ENCODE measurements around the gene FLVCR1. TPM values are rescaled to one million over a fixed set of nuclear protein-coding genes. Genes with fewer than 3 reads are reported as not detected.

Gene FLVCR1
- total and polyA plus RNA-seq, 2 donors (not counting 3 experiments of a cell fraction or from before 2014, with no cell fraction given): 3.2 to 11.9 TPM

DNA sequence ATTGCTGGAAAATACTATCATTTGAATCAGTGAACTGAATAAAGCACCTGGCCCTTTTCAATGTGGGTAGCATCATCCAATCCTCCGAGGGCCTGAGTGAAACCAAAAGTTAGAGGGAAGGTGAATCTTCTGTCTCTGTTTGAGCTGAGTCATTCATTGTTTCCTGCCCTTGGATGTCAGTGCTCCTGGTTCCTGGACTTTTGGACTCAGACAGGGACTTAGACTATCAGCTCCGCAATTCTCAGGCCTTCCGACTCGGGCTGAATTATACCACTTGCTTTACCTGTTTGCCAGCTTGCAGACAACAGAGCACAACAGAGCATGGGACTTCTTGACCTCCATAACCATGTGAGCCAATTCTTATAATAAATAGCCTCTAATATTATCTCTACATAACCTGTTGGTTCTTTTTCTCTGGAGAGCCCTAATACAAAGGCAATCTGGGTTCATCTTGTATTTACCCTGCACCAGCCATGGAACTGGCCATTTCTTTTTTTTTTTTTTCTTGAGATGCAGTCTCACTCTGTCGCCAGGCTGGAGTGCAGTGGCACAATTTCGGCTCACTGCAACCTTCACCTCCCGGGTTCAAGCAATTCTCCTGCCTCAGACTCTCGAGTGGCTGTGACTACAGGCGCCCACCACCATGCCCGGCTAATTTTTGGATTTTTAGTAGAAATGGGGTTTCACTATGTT is 73.1 kb downstream of the FLVCR1 start:
- POLR2A ChIA-PET: no interaction called here
- dilution Hi-C loops (cut with MboI; ENCODE audit: extremely low pct_ligation_motif_present, low sequenced_read_pairs): no loop called here
- BruUV-seq (replicated peaks): no TSS peak
- no peak overlapping the region for H3K4me3 ChIP-seq (replicated peaks in 1 of 3; ENCODE audit: insufficient read depth in 1 of 3, low read depth in 1 of 3, low read length in 3 of 3)
- intact Hi-C loops (cut with micrococcal nuclease): no loop called here
- H3K36me3 ChIP-seq (ENCODE audit: control insufficient read depth in 2 of 2, extremely low read depth in 1 of 2, insufficient read depth in 2 of 2, low read length in 2 of 2): no peaks in the 10 kb centered on the region
- H3K27ac ChIP-seq (ENCODE audit: insufficient read depth, low read depth, low read length): no peak overlapping the region
- no peaks in the 10 kb centered on the region for H3K4me1 ChIP-seq (ENCODE audit: control insufficient read depth, extremely low read depth, insufficient read depth, low read length)
- H3K79me2 ChIP-seq (ENCODE audit: control insufficient read depth, insufficient read depth, low read length): no peaks in the 10 kb centered on the region
- H4K20me1 ChIP-seq (replicated peaks; ENCODE audit: control insufficient read depth, extremely low read depth, insufficient read depth, low read length): no peaks in the 10 kb centered on the region
- FAIRE-seq (no peak), DNase-seq (ENCODE audit: low read depth, low spot score) (no peak)
- no peak overlapping the region for H3K9ac ChIP-seq (replicated peaks; ENCODE audit: extremely low read depth, insufficient read depth, low read length)
- H3K9me1 ChIP-seq (replicated peaks; ENCODE audit: control insufficient read depth, extremely low read depth, insufficient read depth, low read length): no peaks in the 10 kb centered on the region
- peaks cover 2 to 3% of the 10 kb centered on the region in 2 experiments for H3K27me3 ChIP-seq (ENCODE audit: control insufficient read depth in 2 of 2, insufficient read depth in 2 of 2, low read length in 2 of 2)
- TF ChIP-seq, protein P1, sequence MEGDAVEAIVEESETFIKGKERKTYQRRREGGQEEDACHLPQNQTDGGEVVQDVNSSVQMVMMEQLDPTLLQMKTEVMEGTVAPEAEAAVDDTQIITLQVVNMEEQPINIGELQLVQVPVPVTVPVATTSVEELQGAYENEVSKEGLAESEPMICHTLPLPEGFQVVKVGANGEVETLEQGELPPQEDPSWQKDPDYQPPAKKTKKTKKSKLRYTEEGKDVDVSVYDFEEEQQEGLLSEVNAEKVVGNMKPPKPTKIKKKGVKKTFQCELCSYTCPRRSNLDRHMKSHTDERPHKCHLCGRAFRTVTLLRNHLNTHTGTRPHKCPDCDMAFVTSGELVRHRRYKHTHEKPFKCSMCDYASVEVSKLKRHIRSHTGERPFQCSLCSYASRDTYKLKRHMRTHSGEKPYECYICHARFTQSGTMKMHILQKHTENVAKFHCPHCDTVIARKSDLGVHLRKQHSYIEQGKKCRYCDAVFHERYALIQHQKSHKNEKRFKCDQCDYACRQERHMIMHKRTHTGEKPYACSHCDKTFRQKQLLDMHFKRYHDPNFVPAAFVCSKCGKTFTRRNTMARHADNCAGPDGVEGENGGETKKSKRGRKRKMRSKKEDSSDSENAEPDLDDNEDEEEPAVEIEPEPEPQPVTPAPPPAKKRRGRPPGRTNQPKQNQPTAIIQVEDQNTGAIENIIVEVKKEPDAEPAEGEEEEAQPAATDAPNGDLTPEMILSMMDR (IDR thresholded peaks at IDR 0.05; ENCODE audit: extremely low read depth in 1 of 2, insufficient read depth in 1 of 2, low read depth in 1 of 2, low read length in 2 of 2): no peak
- TF ChIP-seq POLR2AphosphoS5 (IDR thresholded peaks at IDR 0.05; ENCODE audit: insufficient read depth, low read depth, low read length) (no peak), EZH2 (IDR thresholded peaks at IDR 0.05; ENCODE audit: borderline replicate concordance, low read depth, low read length, severe bottlenecking) (no peak), POLR2A (IDR thresholded peaks at IDR 0.05; ENCODE audit: low read depth, low read length) (no peak), GATA2 (IDR thresholded peaks at IDR 0.05; ENCODE audit: insufficient read depth, insufficient read length, low read depth, low read length) (no peak), JUN (IDR thresholded peaks at IDR 0.05; ENCODE audit: borderline replicate concordance, insufficient read depth, insufficient read length, low read depth) (no peak), MYC (IDR thresholded peaks at IDR 0.05; ENCODE audit: low read depth, low read length) (no peak), FOS (IDR thresholded peaks at IDR 0.05; ENCODE audit: borderline replicate concordance, insufficient read depth, low read length) (no peak)
- TF ChIP-seq, protein P2, sequence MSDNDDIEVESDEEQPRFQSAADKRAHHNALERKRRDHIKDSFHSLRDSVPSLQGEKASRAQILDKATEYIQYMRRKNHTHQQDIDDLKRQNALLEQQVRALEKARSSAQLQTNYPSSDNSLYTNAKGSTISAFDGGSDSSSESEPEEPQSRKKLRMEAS (IDR thresholded peaks at IDR 0.05; ENCODE audit: insufficient read depth, insufficient read length): no peak
- CTCF ChIA-PET: interaction anchor here (0.8 kb wide), 1 partner anchor 10 kb away, joined by 3 read pairs; no protein-coding TSS in a partner anchor
- no peak overlapping the region for H2AFZ ChIP-seq (ENCODE audit: low read depth, low read length)
- no peaks in the 10 kb centered on the region for H3K9me3 ChIP-seq (replicated peaks; ENCODE audit: control insufficient read depth, insufficient read depth, low read length)
- no peak overlapping the region for H3K4me2 ChIP-seq (ENCODE audit: insufficient read depth, low read length)
